SW 1271 (cell line): ENCODE measurements around the gene MLF1.

Source experiments
- DNase-seq, 2 experiments: peaks; one replicate each; lab custom pipeline; 2025; lab: John Stamatoyannopoulos, UW

Gene MLF1

DNA sequence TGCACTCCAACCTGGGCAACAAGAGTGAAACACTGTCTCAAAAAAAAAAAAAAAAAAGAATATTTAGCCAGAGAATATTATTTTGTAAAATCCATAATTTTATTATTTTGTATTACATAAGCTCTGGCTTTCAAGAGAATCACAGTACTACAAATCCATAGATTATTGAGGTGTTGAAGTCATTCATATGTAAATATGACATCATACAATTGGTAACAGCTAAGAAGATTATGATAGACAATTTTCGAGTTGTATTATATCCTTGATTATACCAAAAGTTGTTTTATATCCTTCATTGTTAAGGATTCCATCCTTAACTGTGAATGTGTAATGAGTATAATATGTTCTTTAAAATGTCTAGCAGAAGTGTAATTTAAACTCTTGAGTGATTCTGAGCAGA is 3.7 kb downstream of the MLF1 start:
- no peak for DNase-seq

DNA sequence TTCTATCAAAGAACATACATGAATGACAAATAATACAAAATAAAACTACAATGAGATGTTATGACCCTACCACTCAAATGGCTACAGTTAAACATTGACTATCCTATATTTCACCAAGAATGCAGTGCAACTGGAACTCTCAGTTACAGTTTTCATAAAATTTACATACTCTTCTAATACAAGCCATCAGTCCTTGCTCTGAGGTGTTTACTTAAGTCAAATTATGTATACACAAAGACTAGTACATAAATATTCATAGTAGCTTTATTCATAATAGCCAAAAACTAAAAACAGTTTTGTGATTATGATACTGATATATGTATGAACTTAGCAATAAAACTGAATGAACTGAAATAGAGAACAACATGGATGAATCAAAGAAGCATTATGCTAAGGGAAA is 19.2 kb downstream of the MLF1 start:
- no peak for DNase-seq

DNA sequence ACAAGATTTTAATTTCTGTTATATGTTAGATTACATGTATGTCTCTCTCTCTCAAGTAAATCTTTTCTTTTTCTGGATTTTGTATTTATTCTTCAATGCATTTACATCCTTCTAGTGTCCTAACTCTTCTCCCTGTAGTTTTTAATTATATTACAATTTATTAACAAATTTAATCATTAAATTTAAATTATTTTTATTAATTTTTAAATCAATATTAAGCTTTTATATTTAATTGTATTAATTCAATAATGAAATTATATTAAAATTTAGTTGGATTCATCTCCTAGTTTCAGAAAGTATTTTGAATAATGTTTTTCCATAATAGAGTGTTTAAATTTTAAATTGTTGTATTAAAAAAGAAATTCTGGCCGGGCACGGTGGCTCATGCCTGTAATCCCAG is 29.8 kb downstream of the MLF1 start:
- no peak for DNase-seq

DNA sequence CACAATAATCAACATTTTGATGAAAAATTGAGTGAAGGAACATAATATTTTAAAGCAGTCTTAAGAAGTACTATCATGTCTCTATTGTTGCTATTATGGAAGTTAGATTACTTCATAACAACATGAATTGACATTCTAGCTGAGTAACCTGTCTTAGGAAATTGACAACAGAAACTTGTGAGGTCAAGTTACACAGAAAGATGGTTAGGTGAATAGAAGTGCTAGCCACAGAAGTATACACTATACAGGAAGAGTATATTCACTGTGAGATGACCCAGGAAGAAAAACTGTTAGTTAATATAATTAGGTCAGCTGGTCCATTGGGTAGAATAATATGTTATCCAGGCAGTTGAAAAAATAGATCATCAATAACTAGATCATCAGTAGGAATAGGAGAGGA is 31.2 kb downstream of the MLF1 start:
- no peak for DNase-seq

DNA sequence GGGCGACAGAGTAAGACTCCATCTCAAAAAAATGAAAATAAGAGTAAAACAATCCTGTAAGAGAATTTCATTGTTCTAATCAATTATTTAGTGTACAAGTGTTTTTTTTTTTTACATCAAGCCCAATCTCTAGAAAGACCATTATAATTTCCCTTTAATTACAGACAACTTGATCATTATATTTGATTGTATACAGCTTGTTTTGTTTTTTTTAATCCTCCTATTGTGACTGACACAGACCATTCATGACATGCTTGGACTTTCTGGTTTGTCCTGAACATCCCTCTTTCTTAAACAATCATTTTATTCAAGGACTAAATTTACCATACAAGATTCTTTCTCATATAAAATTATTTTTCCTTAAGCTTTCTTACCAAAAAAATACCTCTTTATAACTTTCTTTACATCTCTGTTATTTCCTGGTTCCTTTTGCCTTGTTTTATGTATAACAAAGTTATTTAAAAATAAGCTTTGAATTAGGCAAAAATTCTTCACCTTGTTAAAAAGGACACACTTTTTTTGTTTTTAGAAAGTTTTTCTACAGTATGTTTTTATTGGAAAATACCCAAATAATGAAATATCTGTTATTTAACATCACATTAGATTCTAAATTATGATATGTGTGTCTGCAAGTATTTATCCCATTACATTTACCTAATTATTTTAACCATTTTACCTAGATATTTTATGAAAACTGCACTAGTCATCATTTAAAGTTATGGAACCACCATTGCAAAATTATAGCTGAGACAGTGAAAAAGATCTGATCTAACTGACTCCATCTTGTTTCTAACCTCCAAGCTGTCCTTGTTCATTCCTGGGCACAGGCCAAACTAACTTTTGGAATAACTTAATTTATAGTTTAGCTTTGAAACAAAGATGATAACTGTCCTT is 47.2 kb downstream of the MLF1 start:
- DNase-seq, result no peak

DNA sequence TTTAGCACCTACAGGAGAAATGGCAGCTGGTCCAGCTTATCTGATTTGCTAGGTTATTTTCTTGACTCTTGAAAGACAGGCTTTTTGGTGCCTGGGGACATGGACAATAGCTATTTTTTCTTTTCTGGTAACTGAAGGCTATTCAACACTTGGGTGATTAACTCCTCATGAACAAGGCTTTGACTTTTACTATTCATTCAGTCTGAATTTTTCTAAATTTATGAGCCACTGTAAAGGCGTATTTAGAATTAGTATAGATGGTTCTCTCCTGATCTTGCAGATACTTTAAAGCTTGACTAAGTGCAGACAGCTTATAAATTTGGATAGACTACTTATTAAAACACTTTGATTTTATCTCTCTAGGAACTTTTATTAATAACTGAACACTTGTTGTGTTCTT is 54.9 kb downstream of the MLF1 start:
- DNase-seq, result no peak

DNA sequence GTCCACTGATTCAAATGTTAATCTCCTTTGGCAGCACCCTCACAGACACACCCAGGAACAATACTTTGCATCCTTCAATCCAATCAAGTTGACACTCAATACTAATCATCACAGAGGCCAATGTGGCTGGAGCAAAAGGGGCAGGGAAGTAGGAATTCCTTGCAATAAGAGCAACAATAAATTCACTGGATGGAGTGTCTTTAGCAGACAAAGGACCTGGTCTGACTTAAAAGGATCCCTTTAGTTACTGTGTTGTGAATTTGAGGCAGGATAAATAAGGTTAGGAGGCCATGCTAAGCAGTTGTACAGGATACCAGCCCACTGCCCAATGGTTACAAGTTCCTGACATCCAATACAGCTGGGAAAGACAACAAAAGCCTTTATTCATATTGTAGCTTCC is 61.0 kb downstream of the MLF1 start:
- no peak for DNase-seq

DNA sequence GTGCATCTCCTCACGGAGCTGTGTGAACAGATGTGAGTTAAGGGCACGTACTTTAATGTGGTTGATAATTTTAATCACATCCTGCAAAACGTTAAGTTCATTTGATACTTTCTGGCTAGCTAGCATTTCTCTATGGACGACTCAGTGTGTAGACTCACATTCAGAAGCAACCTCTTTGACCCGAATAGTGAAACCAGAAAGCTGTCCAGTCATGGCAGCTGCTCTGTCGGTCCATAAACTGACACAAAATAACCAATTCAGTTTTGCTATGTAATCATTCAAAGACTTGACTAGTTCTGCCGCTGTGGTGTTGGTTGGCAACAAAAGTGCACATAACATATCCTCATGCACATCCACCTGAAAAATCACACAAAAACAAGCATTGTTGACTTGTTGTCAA is 69.7 kb downstream of the MLF1 start:
- no peak for DNase-seq

DNA sequence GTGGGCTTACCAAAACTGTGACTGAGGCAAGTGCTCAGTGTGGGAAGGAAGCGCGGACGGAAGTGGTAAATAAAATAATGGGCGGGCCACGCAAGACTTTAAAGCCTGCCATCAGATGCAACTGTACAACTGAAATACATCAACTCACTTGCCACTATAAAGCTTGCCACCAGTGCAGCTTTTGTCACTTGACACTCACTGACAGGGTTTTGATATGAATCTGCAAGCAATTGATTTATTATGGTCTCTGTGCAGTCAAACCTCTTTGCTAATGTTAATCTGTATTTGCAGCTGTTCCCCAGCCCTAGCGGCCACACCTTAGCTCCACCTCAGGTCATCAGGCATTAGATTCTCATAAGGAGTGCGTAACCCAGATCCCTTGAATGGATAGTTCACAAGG is 71.0 kb downstream of the MLF1 start:
- no peak for DNase-seq

DNA sequence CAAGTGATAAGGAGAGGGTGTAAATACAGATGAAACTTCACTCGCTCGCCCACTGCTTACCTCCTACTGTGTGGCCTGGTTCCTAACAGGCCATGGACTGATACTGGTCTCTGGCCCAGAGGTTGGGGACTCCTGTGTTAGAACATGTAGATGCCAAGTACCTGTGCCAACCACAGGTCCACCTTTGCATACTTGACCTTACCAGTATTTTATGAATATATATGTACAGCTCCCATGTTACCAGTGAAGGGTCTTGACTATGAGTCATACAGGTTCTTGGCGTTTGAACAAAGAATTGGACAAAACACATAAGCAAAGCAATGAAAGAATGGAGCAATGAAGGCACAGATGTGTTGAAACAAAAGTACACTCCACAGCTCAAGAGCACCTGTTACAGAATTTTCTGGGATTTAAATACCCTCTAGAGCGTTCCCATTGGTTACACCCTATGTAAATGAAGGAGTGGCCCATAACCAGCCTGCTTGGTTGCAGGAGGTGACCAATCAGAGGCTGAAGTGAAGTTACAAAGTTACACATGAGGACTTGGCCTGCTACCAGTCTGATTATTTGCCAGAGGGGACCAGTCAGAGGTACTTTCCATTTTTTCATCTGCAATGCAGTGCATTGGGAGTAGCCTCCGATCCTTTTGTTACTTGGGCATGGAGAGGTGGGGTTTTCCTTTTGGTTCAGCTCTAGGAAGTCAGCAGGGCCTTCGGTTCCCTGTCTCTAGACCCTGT is 71.6 kb downstream of the MLF1 start:
- no peak for DNase-seq

DNA sequence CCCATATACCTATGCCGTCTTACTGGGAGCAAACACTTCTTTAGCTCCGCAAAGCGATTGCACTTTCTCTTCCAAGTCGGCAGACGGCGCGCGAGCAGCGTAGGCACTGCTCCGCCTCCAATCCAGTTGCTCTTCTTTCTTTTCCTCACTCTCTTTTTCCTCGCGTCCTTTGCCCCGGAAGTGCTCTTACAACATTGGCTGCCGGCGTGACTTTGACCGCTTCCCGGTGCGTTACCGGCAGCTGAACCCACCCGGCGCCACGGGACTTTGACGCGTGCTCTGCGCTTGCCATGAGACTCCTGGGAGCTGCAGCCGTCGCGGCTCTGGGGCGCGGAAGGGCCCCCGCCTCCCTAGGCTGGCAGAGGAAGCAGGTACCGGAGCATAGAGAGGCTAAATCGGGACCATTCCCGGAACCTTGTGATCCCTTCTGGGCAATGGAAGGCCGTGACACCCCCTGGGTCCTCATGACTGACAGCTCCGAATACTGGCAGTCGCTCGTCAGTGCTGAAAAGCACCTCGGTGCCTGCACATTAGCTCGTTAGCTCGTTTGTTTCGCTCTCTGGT is 73.4 kb downstream of the MLF1 start, which contains the start of gene GFM1:
Gene GFM1 (plus strand): TSS at position 183 of the 564 bp plus-strand sequence. CDS start 108 bp downstream, at position 291.
- DNase-seq, result peak; percentile 87 to 98

DNA sequence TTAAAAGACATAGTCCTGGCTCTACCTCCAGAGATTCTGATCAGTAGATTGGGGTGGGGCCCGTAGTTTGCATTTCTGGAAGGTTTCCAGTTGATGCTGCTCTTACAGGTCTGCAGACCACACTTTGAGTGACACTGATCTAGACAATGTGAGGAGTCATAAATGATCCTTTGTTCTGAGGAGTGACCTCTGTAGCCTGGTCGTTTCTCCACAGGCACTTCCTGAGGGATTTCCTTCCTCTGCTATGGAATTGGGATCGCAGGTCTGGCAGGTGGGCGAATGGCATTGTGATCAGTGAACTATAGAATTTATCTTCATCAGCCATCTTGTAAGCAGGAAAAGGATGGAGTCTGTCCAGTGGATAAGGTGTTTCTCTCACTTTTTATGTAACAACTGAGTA is 78.8 kb downstream of the MLF1 start:
- DNase-seq, result no peak

DNA sequence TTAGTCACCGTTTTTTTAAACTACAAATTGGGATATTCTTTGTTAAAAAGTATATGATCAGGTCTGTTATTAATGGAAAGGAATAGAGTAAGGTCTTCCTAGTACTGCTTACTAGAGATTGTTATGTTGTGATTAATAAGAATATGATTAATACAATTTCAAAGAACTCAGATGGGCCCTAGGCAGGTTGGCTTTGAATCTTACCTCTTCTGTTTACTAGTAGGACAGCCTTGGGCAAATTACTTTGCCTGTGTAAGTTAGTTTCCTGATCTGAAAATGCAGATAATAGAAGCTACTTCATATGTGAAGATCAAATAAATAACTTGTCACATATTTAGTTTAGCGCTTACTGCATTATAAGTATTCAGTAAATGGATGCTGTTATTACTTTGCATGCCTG is 80.2 kb downstream of the MLF1 start:
- DNase-seq, result no peak

DNA sequence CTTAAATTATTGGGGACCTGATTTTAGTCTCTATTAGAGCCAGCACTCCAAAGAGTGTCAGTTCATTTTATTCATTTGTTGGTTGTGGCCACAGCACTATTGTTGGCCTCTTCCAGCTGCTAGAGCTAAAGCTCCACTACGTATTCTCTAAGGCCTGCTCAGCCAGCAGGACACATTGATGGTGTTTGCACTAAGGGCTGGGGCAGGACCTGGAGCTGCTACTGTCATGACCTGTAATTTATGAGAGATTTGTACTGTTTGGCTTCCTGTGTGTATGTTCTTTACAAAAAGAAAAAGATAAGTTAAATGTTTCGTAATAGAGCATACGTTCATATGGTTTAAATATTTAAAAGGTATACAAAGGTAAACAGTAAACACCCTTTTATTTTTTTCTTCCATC is 81.5 kb downstream of the MLF1 start:
- no peak for DNase-seq
